Mammary epithelial cell (primary cell): ENCODE results near the gene CLDN4.

ENCODE experiments used
- EZH2 ChIP-seq: IDR thresholded peaks from 2 replicates; pipeline ENCODE4 v1.6.1; 2012; ENCODE audit warnings: low read length, inconsistent platforms, borderline replicate concordance
- TF ChIP-seq, protein P1 (sequence below), 2 donors: IDR thresholded peaks in 1 of 2; conservative IDR thresholded peaks in 1 of 2; 2 replicates each; pipeline ENCODE4 v1.5.1; 2011 to 2012; ENCODE audit warnings: inconsistent platforms in 2 of 2, low read length in 2 of 2, mild to moderate bottlenecking in 2 of 2, control low read depth in 1 of 2, low read depth in 1 of 2; ENCODE audit not compliant: insufficient read depth in 1 of 2; ENCODE audit errors: extremely low read depth in 1 of 2

DNA sequence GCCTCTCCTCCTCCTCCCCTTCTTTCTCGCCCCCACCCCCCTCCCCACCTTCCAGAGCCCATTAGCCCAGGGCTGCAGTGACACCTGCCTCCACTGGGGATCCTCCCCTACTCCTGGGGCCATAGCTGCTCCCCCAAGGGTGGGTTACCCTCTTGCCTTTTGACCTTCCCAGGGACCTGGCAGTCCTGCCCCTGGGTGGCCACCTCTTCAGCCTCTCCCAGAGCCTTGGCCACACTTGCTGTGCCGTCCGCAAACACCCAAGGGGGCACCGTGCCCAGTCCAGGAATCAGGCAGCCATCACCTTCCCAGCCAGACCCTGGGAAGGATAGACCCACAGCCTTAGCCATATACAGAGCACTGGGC is 19.8 kb upstream of the CLDN4 start:
- TF ChIP-seq, protein P1, sequence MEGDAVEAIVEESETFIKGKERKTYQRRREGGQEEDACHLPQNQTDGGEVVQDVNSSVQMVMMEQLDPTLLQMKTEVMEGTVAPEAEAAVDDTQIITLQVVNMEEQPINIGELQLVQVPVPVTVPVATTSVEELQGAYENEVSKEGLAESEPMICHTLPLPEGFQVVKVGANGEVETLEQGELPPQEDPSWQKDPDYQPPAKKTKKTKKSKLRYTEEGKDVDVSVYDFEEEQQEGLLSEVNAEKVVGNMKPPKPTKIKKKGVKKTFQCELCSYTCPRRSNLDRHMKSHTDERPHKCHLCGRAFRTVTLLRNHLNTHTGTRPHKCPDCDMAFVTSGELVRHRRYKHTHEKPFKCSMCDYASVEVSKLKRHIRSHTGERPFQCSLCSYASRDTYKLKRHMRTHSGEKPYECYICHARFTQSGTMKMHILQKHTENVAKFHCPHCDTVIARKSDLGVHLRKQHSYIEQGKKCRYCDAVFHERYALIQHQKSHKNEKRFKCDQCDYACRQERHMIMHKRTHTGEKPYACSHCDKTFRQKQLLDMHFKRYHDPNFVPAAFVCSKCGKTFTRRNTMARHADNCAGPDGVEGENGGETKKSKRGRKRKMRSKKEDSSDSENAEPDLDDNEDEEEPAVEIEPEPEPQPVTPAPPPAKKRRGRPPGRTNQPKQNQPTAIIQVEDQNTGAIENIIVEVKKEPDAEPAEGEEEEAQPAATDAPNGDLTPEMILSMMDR (conservative IDR thresholded peaks at IDR 0.05 in 1 of 2, IDR thresholded peaks at IDR 0.05 in 1 of 2; ENCODE audit: extremely low read depth in 1 of 2, insufficient read depth in 1 of 2, low read depth in 1 of 2, low read length in 2 of 2) = no peak
- no peak for TF ChIP-seq EZH2
